Kidney (tissue), 14 donors: ENCODE measurements around the gene EFCAB6. TPM values are rescaled to one million over a fixed set of nuclear protein-coding genes. Genes with fewer than 3 reads are reported as not detected.

ENCODE experiments used
- DNase-seq, 5 donors: peaks; one replicate each; pipeline ENCODE4 v3.0.0-alpha.2; 2013 to 2020
- FAIRE-seq: peaks from 2 replicates; lab custom pipeline; 2012; peaks lifted over from hg19 to GRCh38; lab: Jason Lieb, UNC
- H3K27ac ChIP-seq, 2 donors: one replicate each; pipeline ENCODE4 v1.7.0; 2013; ENCODE audit warnings: low read depth in 2 of 2, low read length in 2 of 2, inconsistent platforms in 1 of 2
- H3K27me3 ChIP-seq: one replicate; pipeline ENCODE4 v1.7.1; 2013; ENCODE audit warnings: low read length, inconsistent platforms; ENCODE audit not compliant: control insufficient read depth, insufficient read depth
- H3K36me3 ChIP-seq, 3 donors: one replicate each; pipeline versions ENCODE4 v1.7.0 to v1.7.1; 2013; ENCODE audit warnings: low read length in 3 of 3, control low read depth in 1 of 3, inconsistent platforms in 1 of 3; ENCODE audit not compliant: insufficient read depth in 3 of 3, control insufficient read depth in 2 of 3
- H3K4me1 ChIP-seq, 3 donors: one replicate each; pipeline versions ENCODE4 v1.7.0 to v1.7.1; 2013; ENCODE audit warnings: low read length in 3 of 3, inconsistent platforms in 1 of 3, low read depth in 1 of 3; ENCODE audit not compliant: control insufficient read depth in 2 of 3, insufficient read depth in 2 of 3
- H3K4me3 ChIP-seq, 3 donors: one replicate each; pipeline versions ENCODE4 v1.7.0 to v1.8.1; 2013; ENCODE audit warnings: low read length in 3 of 3, control low read depth in 1 of 3, inconsistent platforms in 1 of 3
- H3K9ac ChIP-seq, 3 donors: one replicate each; pipeline versions ENCODE4 v1.7.0 to v1.7.1; 2013; ENCODE audit warnings: low read length in 3 of 3, control low read depth in 1 of 3, inconsistent platforms in 1 of 3
- H3K9me3 ChIP-seq, 3 donors: one replicate each; pipeline versions ENCODE4 v1.7.0 to v1.7.1; 2013; ENCODE audit warnings: low read length in 3 of 3, control low read depth in 1 of 3, inconsistent platforms in 1 of 3; ENCODE audit not compliant: control insufficient read depth in 2 of 3, insufficient read depth in 1 of 3
- CTCF ChIP-seq: IDR thresholded peaks from 3 replicates; pipeline ENCODE4 v1.5.1; 2012; ENCODE audit warnings: mild to moderate bottlenecking, moderate library complexity, borderline replicate concordance; ENCODE audit not compliant: insufficient read depth; ENCODE audit errors: extremely low read depth
- intact Hi-C: fragments of 100-400 bp; cut with DNase I; formaldehyde crosslinking; loops from one replicate; pipeline ENCODE4 v1.11.1; 2022
- polyA plus RNA-seq: library from polyadenylated mRNA; stranded (reverse); fragments of 350-450 nt; fragmentation: Illumina TruSeq; extraction: RNeasy Lipid Tissue Mini Kit (QIAGEN cat#74804); gene quantifications from one replicate; pipeline ENCODE4 v1.2.3, GENCODE V29; 2014; ENCODE audit warnings: low read depth, low replicate concordance; ENCODE audit not compliant: insufficient read depth
- total RNA-seq: library from RNA; stranded (reverse); fragmentation: NEBNext Ultra II Directional; extraction: Animal tissue kit (Norgen Biotek cat#: 25700); gene quantifications from one replicate; pipeline ENCODE4 v1.2.1, GENCODE V29; 2021
- donor health status: control.
- donor health status: control.
- donor health status: control.
- donor health status: control.
- donor health status: control.
- donor health status: DM: yes; HTN: yes; CAD: no.
- donor health status: Normal renal cell carcinoma (clear cell type).

The EFCAB6 gene
- total and polyA plus RNA-seq, 2 donors from 2014 or later, result 1.5 to 11.8 TPM

GRCh38 chr22:43571181-43571580 lies 240.9 kb downstream of the EFCAB6 start:
- no peaks in the 10 kb centered on the region for H3K27me3 ChIP-seq
- H3K36me3 ChIP-seq, result peaks cover 0 to 2% (median 0%) of the 10 kb centered on the region in 3 donors
- intact Hi-C loops, result no loop called here
- FAIRE-seq (no peak), DNase-seq (peak in 2 of 5 donors; percentile 32 to 40)
- H3K4me3 ChIP-seq, result no peak overlapping the region
- H3K27ac ChIP-seq, result no peak overlapping the region
- TF ChIP-seq CTCF, result no peak
- H3K4me1 ChIP-seq, result no peaks in the 10 kb centered on the region
- H3K9ac ChIP-seq, result no peak overlapping the region
- no peaks in the 10 kb centered on the region for H3K9me3 ChIP-seq

- Histone ChIP-seq H3K9me3 (no peaks in the 10 kb centered on the region), H3K36me3 (peaks cover 0 to 2% (median 0%) of the 10 kb centered on the region in 3 donors), H3K4me1 (no peaks in the 10 kb centered on the region), H3K27ac (no peak overlapping the region), H3K9ac (no peak overlapping the region), H3K27me3 (no peaks in the 10 kb centered on the region), H3K4me3 (no peak overlapping the region)
- DNase-seq, result peak in 2 of 5 donors; percentile 31 to 32
- TF ChIP-seq CTCF, result no peak
- intact Hi-C loops, result no loop called here
- FAIRE-seq, result no peak
Measured at GRCh38 chr22:43570531-43571165, 241.5 kb downstream of the EFCAB6 start.

GRCh38 chr22:43569111-43569510 lies 243.0 kb downstream of the EFCAB6 start:
- no peak for DNase-seq
- no peaks in the 10 kb centered on the region for H3K4me1 ChIP-seq
- H3K27ac ChIP-seq, result no peak overlapping the region
- no peaks in the 10 kb centered on the region for H3K27me3 ChIP-seq
- no peaks in the 10 kb centered on the region for H3K36me3 ChIP-seq
- H3K9me3 ChIP-seq, result no peaks in the 10 kb centered on the region
- TF ChIP-seq CTCF, result no peak
- H3K4me3 ChIP-seq, result no peak overlapping the region
- intact Hi-C loops, result no loop called here
- no peak for FAIRE-seq
- no peak overlapping the region for H3K9ac ChIP-seq
